ENCODE measurements around the gene TAF10. TPM values are rescaled to one million over a fixed set of nuclear protein-coding genes. Genes with fewer than 3 reads are reported as not detected.

Gene TAF10
- total and polyA plus RNA-seq, 2 of the 13 experiments (the other 11 are each of a cell fraction or from before 2014, with no cell fraction given): 71.3 to 134 TPM

GRCh38 chr11:6656584-6656915 lies 44.5 kb upstream of the TAF10 start:
- in situ Hi-C loops (cut with HindIII; ENCODE audit: extremely low pct_ligation_motif_present, low pct_unique_long_range_greater_than_20kb): no loop called here
- H3K9ac ChIP-seq (ENCODE audit: insufficient read depth, low read depth, low read length): no peak overlapping the region
- no peak overlapping the region for H3K4me3 ChIP-seq (replicated peaks in 1 of 3; ENCODE audit: insufficient read depth in 1 of 3, low read depth in 2 of 3, low read length in 3 of 3)

GRCh38 chr11:6655790-6656583 lies 44.0 kb upstream of the TAF10 start, which contains the start of gene DCHS1:
Gene DCHS1, minus strand, starts transcription at chr11:6655809. Its CDS starts 14,196 bp downstream, at chr11:6641613.
- in situ Hi-C loops (cut with HindIII; ENCODE audit: extremely low pct_ligation_motif_present, low pct_unique_long_range_greater_than_20kb) (no loop called here), intact Hi-C loops (cut with micrococcal nuclease; ENCODE audit: unreplicated experiment) (no loop called here)
- Histone ChIP-seq H3K4me2 (ENCODE audit: low read depth, low read length) (peak within 1 kb of the TSS; percentile 53), H2AFZ (ENCODE audit: low read length) (no peak within 1 kb of the TSS), H3K9ac (ENCODE audit: insufficient read depth, low read depth, low read length) (no peak within 1 kb of the TSS), H4K20me1 (ENCODE audit: insufficient read depth, low read length) (no peaks in the 10 kb centered on the region), H3K79me2 (ENCODE audit: insufficient read depth, low read length) (no peaks in the 10 kb centered on the region), H3K36me3 (replicated peaks in 1 of 2; ENCODE audit: control insufficient read depth in 1 of 2, insufficient read depth in 2 of 2, low read length in 2 of 2) (no peaks in the 10 kb centered on the region), H3K27ac (ENCODE audit: extremely low read length, insufficient read depth, low read length) (no peak within 1 kb of the TSS), H3K4me1 (ENCODE audit: insufficient read depth, low read length) (peaks cover 12% of the 10 kb centered on the region), H3K9me3 (ENCODE audit: low read length) (no peaks in the 10 kb centered on the region), H3K4me3 (replicated peaks in 1 of 3; ENCODE audit: insufficient read depth in 1 of 3, low read depth in 2 of 3, low read length in 3 of 3) (peak within 1 kb of the TSS in 1 of 3 experiments; percentile 37; a peak in 2 of 6 replicates), H3K27me3 (ENCODE audit: control insufficient read depth in 1 of 2, insufficient read depth in 2 of 2, low read length in 2 of 2) (peaks cover 15 to 80% of the 10 kb centered on the region in 2 experiments)
- no peak for ATAC-seq
- ChIA-PET POLR2A (no interaction called here), CTCF (ENCODE audit: low intra/inter-chr PET ratio, low total read pairs) (no interaction called here)
- BruUV-seq (replicated peaks): no TSS peak
- FAIRE-seq: no peak
- TF ChIP-seq YEATS2 (CRISPR knock-in tag; IDR thresholded peaks at IDR 0.05; ENCODE audit: borderline replicate concordance): no peak
- TF ChIP-seq EZH2 (conservative IDR thresholded peaks at IDR 0.05; ENCODE audit: low read depth, low read length): peak; percentile 76; the same call in 1 of the 2 replicates
- 24% methylated on average over 43 of the region's 56 CpGs for WGBS (ENCODE audit: low lambda C conversion rate)
- DNase-seq (ENCODE audit: low spot score): no peak

More at GRCh38 chr11:6656584-6656915, 44.5 kb upstream of the TAF10 start:
- no peaks in the 10 kb centered on the region for H3K9me3 ChIP-seq (ENCODE audit: low read length)
- H3K4me1 ChIP-seq (ENCODE audit: insufficient read depth, low read length): peaks cover 12% of the 10 kb centered on the region
- FAIRE-seq (no peak), DNase-seq (ENCODE audit: low spot score) (no peak), ATAC-seq (no peak)
- TF ChIP-seq MAZ (IDR thresholded peaks at IDR 0.05; ENCODE audit: borderline replicate concordance, low read depth, low read length): no peak
- no peak for TF ChIP-seq MAZ (CRISPR knock-in tag; IDR thresholded peaks at IDR 0.05; ENCODE audit: low read depth)
- no peak for TF ChIP-seq NFE2 (CRISPR knock-in tag; IDR thresholded peaks at IDR 0.05)
- TF ChIP-seq ZSCAN22 (CRISPR knock-in tag; IDR thresholded peaks at IDR 0.05): no peak
- no peak for TF ChIP-seq JUNB (CRISPR knock-in tag; IDR thresholded peaks at IDR 0.05; ENCODE audit: borderline replicate concordance)
- intact Hi-C loops (cut with micrococcal nuclease; ENCODE audit: unreplicated experiment): no loop called here
- 12% methylated on average over 4 of the region's 4 CpGs for WGBS (ENCODE audit: low lambda C conversion rate)
- H3K79me2 ChIP-seq (ENCODE audit: insufficient read depth, low read length): no peaks in the 10 kb centered on the region
- ChIA-PET CTCF (ENCODE audit: low intra/inter-chr PET ratio, low total read pairs) (no interaction called here), POLR2A (no interaction called here)
- no TSS peak for BruUV-seq (replicated peaks)
- H2AFZ ChIP-seq (ENCODE audit: low read length): no peak overlapping the region
- no peak overlapping the region for H3K27ac ChIP-seq (ENCODE audit: extremely low read length, insufficient read depth, low read length)
- H3K27me3 ChIP-seq (ENCODE audit: control insufficient read depth in 1 of 2, insufficient read depth in 2 of 2, low read length in 2 of 2): peaks cover 14 to 74% of the 10 kb centered on the region in 2 experiments
- no peaks in the 10 kb centered on the region for H3K36me3 ChIP-seq (replicated peaks in 1 of 2; ENCODE audit: control insufficient read depth in 1 of 2, insufficient read depth in 2 of 2, low read length in 2 of 2)
- no peaks in the 10 kb centered on the region for H4K20me1 ChIP-seq (ENCODE audit: insufficient read depth, low read length)
- H3K4me2 ChIP-seq (ENCODE audit: low read depth, low read length): no peak overlapping the region

Measured in HepG2 (cell line).